NCI-H345 treated with DMSO at 0.1 percent for 48 hours (cell line): ENCODE results near the gene OR2V2.

Experiments
- DNase-seq: peaks from one replicate; lab custom pipeline; 2025; ENCODE audit not compliant: unreplicated experiment; lab: John Stamatoyannopoulos, UW

The OR2V2 gene

DNA sequence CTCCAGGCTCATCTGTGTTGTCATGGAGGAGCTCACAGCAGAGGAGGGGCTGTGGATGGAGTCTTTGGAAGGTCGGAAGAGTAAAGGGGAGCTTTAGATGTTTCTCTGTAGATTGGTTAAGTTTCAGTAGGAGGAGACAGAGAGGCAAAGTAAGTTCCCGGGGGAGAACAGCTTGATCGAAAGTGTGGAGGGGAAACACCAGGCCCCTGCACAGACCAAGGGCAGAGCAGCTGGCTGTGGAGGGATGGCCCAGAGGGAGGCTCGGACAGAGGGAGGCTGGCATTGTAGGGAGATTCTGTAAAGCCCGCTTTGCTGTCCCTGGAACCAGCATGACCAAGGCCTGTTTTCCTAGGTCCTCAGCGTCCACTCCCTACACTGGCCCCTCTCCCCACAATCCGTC is 5.3 kb upstream of the OR2V2 start:
- DNase-seq: no peak

DNA sequence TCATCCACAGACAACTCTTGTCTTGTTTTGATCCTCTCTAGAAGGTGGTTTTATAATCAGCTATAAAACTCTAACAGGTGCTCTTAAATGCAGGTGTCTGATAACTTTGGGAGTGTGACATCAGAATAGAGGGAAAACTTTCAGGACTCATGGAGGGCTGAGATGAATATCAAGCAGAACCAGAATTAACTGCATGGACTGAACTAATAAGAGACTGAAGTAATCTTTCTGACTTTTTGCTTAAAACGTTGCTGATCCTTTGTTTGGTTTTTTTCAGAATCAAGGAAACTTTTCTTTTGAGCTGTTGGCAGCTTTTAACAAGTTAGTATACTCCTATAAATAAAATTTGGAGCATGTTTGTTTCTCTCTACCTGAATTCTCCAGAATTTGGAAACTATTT is 2.3 kb upstream of the OR2V2 start:
- no peak for DNase-seq

DNA sequence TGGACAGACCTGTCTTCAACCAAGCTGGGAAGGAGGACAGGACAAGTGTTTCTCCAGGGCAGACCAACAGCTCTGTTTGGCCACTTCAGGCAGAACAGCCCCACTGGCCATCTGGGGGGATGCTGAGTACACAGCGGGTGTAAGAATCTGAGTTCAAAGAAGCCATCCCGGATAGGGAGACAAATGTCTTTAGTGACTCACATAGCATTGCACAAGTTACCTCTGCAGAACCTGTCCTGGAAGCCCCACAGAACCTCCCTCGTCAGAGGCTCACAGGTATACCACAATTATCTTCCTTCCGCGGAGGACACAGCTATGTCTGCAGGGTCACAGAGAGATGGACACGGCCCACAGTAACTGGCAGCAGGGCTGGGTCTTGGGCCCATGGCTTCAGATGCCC is 2.0 kb downstream of the OR2V2 start:
- no peak for DNase-seq

DNA sequence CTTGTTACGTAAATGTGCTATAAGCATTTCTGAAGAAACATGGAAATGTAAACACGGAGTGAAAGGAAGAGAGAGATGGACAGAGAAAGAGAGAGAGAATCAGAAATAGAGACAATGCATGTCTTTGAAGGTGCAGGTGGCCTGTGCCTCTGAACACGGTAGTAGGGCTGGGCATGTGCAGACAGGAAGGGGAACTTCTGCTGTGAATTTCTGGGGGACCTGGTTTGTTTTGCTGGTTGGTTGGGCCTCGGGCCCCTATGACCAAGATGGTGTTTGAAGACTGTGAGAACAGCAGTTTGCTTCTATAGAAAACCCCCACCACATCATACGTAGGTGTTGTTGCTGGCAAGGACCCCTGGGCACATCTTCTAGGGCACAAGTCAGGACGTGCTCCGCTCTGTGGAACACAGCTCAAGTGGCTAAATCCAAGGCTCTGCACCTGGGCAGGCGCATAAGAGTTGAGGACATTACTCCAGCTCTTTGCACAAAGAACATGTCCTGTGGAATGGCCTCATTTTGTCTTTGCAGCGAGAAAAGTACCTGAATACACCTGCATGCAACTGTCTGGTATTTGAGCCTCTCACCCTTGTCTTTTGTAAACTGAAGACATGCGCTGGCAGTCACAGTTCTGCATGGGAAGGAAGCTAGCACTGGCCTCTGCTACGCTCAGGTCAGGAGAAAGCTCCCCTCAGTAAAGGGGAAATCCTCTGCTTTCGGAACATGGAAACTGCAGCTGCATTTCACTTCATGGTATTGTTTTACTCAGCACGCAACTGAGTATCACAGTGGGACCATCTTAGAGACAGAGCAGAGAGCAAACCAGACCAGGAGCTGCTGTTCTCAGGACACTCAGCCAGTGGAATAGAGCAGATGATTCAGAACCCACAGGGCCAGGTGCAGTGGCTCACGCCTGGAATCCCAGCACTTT is 2.7 kb downstream of the OR2V2 start:
- no peak for DNase-seq

DNA sequence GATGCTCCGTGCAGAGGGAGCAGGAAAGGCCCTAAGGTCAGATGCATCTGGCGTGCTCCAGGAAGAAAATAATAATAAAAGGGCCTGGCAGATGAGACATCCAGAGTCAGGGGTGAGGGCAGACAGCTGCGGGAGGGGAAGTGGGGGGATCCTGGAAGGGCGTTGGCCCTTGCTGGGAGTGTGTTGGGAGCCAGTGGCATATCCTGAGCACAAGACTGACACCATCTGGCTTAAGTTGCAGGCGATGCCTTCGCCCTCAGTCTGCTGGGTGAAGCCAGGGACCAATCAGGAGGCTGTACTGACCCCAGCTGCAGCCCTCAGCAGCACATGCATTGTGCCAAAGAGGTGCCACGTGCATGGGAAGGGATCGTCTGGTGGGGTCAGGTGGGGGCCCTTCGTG is 3.8 kb downstream of the OR2V2 start:
- DNase-seq: no peak

DNA sequence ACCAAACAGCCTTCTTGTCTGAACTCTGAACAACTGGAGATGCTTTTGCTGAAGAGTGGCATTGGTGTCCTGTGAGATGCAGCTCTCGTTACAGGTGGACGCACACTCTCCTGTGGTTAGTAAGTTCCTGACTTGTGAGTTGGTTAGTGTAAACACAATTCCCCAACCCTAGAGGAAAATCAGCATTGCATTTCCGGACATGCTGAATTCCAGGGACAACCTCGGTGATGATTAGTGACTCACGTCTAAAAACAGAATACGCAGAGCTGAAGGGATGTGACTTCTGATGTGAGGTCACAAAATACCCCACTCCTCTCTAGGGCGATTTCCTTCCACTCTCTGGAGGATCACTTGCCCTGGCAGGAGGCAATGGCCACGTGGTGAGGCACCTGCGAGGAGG is 5.0 kb downstream of the OR2V2 start:
- no peak for DNase-seq

DNA sequence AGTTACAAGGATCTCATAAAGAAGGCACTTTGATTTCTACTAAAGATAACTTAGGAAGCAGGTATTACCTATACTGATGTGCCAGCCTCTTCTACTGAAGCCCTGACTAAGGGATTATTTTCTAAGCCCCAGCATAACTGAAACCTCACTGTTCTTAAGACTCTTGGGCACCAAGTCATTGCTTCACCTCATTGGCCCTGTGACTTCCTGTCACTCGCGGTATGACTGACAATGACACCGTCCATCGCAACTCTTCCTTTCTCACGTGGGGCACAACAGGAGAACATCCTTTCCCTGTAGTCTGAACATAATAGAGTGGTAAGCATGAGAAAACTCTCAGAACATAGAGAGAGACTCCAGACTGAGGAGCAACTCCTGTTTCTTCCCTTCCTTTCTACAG is 6.4 kb downstream of the OR2V2 start:
- no peak for DNase-seq

DNA sequence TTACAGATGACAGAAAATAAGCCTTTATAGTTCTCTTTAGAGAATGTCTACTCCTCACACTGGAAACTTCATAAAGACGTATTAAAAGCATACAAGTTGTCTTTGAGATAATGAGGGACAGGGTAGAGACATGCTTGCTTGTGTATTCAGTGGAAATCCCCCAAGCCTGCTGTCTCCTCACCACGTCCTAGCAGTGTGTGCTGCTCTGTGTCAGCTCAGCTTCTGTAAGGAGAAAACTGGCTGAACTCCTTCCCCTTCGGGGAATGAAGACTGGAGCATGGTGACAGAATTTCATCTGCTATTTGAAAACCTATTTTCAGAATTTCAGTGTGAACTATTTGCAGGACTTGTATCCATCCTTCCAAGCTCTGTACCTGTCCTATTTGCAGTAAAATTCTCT is 9.4 kb downstream of the OR2V2 start:
- no peak for DNase-seq

DNA sequence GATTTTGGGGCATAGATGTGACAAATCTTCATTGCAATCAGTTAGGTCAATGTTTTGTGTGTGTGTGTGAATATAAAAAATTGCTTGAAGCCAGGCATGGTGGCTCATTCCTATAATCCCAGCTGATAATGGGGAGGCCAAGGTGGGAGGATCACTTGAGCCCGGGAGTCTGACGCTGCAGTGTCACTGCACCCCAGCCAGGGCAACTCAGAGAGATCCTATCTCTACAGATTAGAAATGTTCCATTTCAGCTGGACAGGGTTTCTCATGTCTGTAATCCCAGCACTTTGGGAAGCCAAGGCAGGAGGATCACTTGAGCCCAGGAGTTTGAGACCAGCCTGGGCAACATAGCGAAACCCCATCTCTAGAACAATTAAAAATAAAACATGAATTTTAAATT is 11.5 kb downstream of the OR2V2 start:
- DNase-seq: no peak

DNA sequence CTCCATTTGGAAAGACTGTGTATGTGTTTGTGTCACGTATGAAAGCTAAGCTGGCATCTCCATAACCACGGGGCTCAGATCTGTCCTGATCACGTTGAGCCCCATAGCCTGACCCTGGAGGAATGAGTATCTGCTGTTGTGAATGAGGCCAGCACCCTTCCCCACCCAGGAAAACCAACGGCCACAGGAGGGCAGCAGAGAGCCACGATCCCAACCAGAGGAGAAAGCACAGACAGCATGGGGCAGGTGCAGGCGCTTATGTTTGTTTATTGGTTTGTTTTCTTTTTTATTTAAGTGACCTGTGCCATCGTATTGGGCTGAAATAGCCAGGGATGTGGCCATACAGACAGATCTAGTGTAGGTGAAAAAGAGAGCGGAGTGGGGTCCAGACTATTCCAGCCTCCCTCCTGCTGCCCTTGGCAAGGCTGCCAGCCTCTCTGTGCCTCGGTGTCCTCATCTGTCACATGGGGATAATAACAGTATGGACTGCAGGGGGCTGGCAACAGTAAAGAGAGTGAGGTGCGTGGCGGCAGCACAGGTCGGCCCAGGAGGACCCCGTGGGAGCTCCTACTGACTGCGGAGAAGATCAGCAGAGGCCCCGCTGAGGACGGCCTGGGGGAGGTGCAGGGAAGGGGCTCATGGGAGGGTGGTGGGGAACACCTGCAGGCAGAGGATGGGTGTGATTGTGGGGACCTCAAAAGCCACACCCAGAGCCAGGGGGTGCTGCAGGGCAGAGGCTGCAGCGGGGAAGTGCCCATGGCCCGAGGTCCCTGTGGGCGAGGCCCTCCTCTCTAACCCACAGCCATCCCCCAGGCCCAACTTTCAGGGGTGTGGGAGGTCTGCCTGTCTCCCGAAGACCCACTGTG is 12.1 kb downstream of the OR2V2 start:
- DNase-seq: peak; percentile 62

DNA sequence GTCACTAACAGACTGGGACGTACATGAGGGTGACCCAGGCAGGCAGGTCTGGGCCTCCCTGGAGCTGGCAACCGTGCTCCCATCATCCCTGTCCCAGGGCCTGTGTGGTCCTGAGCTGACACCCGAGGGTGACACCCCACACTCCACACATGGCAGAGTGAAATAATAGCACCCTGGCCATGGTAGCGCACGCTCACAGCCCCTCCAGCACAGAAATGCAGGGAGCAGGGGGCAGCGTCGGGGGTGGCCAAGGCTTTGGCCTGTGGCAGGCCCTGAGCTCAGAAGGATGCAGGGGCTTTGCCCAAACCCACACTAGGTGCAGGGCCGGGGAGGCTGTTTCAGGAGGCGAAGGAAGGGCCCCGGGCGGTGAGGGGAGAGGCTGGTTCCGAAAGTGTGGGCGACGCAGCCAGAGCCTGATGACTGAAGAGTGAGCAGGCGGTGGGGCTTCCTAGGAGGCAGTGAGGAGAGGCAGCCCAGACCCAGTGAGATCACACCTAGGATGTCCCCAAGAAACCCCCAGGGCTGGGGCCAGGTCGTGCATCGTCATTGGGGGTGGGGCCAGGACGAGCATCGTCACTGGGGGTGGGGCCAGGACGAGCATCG is 12.9 kb downstream of the OR2V2 start:
- peak; percentile 13 for DNase-seq

DNA sequence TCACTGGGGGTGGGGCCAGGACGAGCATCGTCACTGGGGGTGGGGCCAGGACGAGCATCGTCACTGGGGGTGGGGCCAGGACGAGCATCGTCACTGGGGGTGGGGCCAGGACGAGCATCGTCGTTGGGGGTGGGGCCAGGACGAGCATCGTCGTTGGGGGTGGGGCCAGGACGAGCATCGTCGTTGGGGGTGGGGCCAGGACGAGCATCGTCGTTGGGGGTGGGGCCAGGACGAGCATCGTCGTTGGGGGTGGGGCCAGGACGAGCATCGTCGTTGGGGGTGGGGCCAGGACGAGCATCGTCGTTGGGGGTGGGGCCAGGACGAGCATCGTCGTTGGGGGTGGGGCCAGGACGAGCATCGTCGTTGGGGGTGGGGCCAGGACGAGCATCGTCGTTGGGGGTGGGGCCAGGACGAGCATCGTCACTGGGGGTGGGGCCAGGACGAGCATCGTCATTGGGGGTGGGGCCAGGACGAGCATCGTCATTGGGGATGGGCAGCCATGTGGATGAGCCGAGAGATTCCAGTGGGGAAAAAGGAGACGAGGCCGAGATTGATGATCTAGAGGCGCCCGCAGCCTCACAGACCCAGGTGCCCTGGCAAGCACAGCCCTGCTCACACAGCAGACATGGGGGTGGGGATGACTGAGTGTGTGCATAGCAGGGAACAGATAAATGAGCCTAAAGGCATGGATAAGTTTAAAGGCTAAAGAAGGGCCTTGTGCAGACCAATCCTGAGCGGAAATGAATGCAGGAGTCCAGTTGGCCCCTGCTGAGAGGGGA is 13.6 kb downstream of the OR2V2 start:
- DNase-seq: peak; percentile 45

DNA sequence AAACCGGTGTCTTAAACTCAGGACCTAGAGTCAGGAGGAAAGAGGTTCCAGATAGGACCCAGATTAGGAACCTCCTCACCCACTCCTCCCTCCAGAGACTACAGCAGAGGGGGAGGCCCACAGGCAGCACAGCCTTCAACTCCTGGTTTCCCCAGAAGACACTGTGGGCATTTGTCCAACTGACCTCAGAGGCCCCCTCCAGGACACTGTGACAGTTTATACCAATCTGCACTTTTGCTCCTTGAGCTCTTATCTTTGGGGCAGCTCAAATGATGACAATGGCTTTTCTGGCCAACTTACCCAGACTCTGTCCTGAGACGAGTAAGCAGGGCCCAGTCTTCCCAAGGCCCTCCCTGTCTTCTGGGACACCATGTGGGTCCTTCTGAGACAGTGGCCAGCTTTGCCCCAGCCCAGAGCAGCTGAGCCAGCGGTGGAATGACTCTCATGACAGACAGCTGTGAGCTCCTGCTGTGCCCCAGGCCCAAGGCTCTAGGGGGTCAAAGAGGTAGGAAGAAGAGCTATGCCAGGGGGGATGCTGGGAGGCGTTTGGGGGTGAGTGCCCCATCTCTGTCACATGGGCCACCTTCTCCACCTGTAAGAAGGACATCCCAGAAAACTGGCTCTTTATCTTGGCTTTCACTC is 14.3 kb downstream of the OR2V2 start:
- DNase-seq: no peak

DNA sequence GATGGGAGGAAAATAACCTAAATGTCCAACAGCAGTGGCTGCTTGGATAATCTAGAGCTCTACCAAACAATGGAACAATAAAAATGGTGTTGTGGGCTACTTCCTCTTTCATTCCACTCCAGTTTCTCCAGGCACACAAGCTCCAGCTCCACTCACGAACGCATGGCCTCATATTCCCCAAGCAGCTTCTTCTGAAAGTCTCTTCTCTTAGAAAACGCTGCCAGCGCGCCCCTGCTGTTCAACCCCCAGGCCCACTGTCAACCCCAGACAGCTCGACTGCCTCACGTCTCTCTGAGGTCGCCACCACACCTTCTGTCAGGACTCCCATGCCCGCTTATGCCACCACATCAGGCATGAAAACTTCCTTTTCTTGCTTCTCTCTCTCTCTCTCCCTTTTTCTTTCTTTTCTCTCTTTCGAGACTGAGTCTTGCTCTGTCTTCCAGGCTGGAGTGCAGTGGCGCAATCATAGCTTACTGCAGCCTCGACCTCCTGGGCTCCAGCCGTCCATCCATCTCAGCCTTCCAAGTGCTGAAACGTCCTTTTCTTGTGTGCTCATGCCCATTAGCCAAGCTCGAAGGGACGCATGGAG is 16.2 kb downstream of the OR2V2 start:
- no peak for DNase-seq

DNA sequence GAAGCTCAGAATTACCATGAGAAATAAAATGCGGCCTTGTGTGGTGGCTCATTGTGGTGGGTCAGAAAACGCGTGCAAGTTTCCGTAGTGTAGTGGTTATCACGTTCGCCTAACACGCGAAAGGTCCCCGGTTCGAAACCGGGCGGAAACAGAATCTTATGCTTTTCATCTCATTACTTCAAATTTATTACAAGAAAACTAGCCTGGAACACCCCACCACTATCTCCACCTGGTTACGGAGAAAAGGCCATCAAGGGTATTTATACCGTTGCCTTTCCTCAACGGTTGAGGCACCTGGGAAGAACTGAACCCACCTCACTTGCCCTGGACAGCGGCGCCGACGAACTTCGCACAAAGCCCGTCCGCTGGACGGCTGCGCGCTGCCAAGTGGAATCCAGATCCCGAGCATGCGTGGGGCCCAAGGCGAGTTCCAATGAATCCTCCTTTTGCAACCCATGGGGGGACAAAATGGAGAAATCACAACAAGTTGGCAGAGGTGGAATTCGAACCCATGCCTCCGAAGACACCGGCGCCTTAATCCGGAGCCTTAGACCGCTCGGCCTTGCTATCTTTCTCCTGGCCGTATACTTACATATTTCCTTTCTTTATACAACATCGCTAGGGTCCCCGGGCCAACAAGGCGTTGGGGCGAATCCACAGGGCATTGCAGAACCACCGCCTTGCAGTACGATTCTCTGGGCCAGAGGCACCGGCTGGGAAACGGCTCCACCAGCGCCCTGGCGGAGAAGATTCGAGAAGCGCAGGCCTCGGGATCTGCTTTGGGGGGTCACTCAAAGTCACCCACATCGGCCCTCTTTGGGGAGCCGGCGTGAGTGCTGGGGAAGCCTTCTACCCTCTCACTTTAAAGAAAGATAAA is 16.9 kb downstream of the OR2V2 start:
- no peak for DNase-seq

DNA sequence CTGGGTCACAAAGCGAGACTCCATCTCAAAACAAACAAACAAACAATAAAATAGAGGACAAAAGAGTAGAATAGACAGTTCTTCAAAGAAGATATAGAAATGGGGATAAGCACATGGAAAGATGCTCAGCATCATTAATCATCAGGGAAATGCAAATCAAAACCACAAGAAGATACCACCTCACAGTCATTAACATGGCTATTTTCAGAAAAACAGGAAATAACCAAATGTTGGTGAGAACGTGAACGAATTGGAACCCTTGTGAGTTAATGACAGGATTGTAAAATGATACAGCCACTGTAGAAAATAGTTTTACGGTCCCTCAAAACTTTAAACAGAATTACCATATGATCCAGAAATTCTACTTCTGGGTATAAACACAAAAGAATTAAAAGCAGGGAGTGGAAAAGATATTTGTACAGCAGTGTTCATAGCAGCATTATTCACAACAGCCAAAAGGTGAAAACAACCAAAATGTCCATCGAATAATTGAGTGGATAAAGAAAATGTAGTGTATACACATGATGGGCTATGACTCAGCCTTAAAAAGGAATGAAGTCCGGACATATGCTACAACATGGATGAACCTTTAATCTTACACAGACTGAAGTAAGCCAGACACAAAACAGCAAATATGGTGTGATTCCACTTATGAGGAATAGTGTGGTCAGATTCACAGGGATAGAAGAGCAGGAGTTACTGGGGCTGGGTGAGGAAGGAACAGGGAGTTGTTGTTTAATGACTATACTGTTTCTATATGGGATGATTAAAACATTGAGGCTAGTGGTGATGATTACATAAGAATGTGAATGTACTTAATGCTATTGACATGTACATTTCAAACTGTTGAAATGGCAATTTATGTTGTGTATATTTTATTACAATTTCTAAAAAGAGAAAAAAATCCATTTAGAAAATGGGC is 19.7 kb downstream of the OR2V2 start:
- DNase-seq: no peak

DNA sequence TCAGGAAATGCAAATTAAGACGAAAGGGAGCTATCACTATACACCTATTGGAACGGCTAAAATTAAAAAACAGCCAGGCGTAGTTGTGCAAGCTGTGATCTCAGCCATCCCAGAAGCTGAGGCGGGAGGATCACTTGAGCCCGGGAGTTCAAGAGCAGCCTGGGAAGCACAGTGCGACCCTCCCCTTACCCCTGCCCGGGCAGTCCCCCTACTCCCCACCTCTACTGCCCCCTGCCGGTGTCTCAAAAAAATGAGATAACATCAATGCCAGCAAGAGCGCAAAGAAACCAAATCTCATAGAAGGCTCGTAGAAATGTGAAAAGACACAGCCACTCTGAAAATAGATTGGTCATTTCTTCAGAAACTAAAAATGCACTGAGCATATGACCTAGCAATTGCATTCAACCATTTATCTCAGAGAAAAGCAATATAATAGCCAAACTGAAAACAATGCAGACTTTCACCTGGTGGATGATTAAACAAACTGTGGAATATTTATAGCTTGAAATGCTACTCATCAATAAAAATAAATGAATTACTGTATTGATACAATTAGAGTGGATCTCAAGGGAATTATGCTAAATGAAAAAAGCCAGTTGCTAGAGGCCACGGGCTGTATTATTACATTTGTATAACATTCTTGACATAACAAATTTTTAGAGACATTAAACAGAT is 20.6 kb downstream of the OR2V2 start:
- peak; percentile 24 for DNase-seq
